Right renal pelvis (tissue), 4 donors: ENCODE results near the gene USP24. TPM values are rescaled to one million over a fixed set of nuclear protein-coding genes. Genes with fewer than 3 reads are reported as not detected.
"Not testable (repeated sequence)": the region's sequence is repeated elsewhere in the genome, so short reads cannot be mapped to it uniquely, and the experiment has no call there.

Source experiments
- DNase-seq, 4 donors: peaks; one replicate each; pipeline ENCODE4 v3.0.0-alpha.2; 2013; ENCODE audit warnings: low read depth in 4 of 4, low spot score in 3 of 4, missing footprints in 1 of 4
- polyA plus RNA-seq, 4 donors: library from polyadenylated mRNA; unstranded; fragments of 120-200 nt; gene quantifications; one replicate each; pipeline ENCODE4 v1.2.1, GENCODE V29; 2013; ENCODE audit not compliant: insufficient read length in 4 of 4

The USP24 gene
- polyA plus RNA-seq, 4 donors: 38.9 to 48.8 (median 43.6) TPM

DNA sequence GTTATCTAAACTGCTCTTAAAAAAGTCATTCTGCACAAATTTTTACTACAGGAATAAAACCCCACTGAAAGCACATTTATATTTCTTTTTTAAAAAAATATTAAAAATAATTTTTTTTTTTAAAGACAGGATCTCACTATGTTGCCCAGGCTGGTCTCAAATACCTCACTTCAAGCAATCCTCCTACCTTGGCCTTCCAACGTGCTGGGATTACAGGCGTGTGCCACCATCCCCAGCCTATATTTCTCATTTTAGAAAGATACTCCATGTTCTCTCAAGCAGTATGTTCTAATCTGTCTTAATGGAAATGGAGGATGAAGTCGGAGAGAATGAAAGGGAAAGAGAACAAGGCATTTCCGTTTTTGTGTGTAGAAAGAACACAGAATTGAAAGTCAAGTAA, 17.1 kb downstream of the USP24 start:
- no peak for DNase-seq

DNA sequence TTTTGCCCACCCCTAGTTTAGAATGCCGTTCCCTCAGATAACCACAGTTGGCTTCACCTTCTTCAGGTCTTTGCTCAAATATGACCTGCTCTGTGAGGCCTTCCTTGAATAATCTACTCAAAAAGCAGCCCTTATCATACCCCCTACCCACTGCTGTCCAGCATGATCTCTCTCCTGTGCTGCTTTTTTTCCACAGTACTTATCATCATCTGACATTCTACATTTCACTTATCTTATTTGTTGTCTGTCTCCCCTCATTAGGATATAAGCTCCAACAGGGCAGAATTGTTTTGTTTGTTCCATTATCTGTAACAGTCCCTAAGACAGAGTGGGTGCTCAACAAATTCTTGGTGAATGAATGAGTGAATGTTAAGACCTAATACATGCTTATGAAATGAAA, 18.1 kb downstream of the USP24 start:
- DNase-seq: no peak

DNA sequence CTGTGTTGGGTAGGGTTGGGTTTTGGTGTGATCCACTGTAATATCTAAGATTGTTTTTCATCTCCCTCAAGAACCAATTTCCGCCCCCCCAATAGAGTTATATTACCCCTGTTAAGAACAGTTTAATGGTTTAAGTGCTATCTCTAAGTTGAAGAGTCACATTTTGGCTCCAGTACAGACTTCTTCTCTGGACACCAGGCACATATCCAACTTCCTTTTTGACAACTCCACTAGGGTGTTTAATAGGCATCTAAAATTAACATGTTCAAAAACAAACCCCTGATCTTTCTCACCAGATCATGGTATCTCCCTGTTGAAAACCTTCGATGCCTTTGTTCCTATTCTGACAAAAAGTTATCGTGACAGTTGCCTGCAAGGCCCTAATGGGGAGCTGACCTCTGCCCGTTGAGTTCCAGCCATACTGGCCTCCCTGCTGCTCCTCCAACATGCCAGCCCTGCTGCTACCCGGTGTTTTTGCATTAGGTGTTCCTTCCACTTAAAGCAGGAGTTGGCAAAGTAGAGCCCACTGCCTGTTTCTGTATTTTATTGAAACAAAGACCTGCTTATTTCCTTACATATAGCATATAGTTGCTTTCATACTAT, 18.6 kb downstream of the USP24 start:
- DNase-seq: no peak

DNA sequence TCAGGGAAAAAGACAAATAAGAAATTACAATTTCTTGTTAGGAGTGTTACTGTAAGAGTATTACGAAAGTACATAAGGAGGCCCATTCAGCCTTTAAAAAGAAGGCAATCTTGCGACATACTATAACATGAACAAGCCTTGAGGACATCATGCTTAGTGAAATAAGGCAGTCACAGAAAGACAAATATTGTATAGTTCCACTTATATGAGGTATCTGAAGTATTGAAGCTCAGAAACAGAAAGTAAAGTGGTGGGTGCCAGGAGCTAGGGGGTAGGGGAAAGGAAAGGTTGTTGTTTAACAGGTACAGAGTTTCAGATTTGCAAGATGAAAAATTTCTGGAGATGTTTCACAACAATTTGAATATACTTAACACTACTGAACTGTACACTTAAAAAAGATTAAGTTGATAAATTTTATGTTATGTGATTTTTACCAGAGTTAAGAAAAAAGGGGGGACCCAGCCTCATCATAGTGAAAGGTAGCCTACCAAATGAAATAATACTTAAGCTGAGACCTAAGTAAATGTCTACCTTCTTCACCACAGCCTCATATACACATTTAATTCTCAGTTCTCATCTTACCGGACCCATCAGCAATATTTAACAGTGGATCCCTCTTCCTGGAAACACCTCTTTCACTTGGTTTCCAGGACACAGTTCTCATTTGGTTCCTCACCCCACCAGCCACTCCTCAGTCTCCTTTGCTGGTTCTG, 19.5 kb downstream of the USP24 start:
- no peak for DNase-seq

DNA sequence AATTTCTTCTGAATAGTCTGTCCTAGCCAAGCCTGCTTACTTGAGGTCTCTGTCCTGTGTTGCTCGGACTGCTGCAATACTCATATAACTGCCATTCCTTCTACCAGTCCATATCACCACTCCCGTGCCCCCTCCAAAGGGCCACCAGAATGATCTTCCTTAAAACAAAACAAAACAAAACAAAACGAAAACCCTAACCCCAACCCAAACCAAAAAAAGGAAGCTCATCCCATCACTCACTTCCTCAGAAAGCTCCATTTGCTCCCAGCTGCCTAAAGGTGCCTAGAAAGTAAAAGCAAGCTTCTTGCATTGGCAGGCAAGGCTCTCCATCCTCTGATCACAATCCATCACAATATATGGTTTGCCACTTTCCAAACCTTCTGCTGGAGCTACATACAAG, 20.3 kb downstream of the USP24 start:
- DNase-seq: no peak

DNA sequence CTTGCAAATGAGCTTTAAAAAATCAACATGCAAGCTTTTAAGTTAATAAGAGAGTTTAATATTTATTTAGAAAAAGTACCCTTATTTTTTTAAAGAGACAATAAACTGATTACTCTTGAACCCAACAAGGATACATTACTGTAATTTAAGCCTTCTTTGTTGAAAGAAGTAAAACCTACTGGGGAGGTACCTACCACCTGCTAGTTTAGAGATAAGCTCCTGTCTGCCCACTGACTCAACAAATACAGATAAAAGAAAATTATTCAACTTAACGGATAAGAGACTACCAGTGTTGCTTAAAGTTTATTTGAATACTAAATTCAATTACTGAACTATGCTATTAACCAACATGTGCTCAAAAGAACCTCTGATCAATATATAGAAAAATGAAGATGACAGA, 23.1 kb downstream of the USP24 start:
- DNase-seq: no peak

DNA sequence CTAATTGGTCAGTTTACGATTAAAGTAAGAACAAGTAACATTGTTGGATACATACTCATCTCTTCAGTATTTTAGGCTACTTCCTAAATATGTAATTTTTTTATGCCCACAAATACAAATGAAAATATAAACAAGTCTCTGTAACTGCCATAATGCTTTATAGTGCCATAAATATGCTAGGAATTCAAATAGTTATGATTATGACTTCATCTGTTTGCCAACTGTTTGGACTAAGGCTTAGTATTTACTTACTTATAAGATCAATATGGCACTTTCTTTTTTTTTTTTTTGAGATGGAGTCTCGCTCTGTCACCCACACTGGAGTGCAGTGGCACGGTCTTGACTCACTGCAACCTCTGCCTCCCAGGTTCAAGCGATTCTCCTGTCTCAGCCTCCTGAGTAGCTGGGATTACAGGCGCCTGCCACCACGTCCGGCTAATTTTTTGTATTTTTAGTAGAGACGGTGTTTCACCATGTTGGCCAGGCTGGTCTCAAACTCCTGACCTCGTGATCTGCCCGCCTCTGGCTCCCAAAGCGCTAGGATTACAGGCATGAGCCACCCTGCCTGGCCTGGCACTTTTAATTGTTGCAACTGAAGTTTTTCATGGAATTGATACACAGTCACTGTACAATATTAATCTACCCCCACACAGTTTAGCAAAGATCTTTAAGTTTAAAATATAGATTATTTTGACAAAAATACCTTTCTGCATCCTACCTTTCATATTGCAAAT, 23.8 kb downstream of the USP24 start:
- not testable (repeated sequence) for DNase-seq

DNA sequence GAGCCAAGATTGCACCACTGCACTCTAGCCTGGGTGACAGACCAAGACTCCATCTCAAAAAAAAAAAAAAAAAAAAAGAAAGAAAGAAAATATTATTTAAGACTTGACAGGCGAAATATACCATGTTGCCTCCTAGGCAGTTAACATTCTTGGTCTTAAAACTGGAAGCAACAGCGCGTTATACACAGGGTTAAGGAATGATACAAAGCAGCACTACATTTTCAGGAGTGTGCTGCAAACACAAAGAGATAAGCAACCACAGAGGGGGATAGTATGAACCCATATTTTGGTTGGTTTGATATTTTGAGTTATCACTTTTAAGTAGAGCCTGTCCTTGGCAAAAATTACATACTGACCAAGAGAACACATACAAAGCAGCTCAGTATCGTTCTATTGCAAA, 25.1 kb downstream of the USP24 start:
- no peak for DNase-seq

DNA sequence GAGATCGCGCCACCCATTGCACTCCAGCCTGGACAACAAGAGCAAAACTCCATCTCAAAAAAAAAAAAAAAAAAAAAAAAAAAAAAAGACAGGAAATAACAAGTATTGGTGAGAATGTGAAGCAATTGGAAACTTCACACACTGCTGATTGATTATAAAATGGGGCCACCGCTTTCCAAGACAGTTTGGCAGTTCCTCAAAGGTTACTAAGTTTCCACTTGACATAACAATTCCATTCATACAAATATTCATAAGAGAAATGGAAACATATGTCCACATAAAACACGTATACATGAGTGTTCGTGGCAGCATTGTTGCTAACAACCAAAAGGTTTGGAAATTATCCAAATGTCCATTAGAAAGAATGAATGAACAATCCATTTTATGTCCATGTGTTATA, 26.3 kb downstream of the USP24 start:
- DNase-seq: no peak

DNA sequence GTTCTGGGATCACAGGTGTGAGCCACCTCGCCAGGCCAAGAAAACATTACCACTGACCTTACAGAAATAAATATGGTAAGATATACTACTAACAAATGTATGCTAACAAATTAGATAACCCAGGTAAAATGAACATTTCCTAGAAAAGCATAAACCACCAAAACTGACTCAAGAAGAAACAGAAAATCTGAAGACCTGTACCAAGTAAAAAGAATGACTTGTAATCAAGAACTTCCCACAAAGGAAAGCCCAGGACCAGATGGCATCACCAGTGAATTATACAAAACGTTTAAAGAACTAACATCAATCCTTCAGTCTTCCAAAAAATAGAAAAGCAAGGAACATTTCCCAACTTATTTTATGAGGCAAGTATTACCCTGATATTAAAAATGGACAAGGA, 29.3 kb downstream of the USP24 start:
- no peak for DNase-seq

DNA sequence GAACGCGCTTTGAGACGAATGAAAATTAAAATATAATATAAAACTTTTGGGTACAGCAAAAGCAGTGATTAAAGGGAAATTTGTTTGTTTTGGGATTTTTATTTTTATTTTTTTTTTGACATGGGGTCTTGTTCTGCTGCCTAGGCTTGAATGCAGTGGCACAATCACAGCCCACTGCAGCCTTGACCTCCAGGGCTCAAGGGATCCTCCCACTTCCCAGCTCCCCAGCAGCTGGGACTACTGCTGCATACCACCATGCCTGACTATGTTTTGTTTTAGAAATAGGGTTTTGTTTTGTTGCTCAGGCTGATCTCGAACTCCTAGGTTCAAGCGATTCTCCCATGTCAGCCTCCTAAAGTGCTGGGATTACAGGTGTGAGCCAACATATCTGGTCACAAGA, 30.3 kb downstream of the USP24 start:
- no peak for DNase-seq

DNA sequence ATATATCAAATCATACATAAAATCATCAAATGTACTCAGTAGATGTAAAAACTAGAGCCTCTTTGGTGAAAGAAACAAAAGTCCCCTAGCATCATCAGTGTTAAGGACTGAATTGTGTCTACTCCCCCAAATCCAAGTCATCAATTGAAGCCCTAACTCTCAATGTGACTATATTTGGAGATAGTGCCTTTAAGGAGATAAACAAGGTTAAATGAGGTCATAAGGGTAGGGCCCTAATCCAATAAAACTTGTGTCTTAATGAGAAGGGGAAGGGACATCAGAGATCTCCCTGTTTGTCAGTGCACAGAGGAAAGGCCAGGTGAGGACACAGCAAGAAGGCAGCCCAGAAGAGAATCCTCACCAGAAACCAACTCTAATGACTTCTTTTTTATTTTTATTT, 33.5 kb downstream of the USP24 start:
- no peak for DNase-seq

DNA sequence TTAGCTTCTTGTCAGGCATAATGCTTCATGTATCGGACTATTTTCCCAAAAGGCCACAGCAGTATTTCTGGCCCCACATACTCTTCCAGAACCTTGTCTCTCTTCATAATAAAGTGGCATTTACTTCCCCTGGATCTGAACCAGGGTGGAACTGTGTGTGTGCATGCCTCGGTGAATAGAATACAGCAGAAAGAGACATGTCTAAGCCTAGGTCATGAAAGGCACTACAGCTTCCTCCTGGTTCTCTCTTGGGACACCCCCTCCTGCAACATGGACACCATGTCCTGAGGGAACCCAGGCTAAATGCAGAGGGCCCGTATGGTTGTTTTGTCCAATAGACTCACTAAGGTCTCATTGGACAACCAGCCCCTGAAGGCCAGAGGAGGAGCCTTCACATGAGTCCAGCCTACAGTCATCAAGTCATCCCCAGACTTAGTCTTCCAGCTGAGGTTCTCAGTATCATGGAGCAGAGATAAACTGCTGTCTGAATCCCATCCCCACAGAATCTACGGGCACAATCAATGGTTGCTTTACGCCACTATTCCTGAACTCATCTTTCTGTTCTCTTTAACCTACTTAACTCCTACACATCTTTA, 35.0 kb downstream of the USP24 start:
- DNase-seq: no peak

DNA sequence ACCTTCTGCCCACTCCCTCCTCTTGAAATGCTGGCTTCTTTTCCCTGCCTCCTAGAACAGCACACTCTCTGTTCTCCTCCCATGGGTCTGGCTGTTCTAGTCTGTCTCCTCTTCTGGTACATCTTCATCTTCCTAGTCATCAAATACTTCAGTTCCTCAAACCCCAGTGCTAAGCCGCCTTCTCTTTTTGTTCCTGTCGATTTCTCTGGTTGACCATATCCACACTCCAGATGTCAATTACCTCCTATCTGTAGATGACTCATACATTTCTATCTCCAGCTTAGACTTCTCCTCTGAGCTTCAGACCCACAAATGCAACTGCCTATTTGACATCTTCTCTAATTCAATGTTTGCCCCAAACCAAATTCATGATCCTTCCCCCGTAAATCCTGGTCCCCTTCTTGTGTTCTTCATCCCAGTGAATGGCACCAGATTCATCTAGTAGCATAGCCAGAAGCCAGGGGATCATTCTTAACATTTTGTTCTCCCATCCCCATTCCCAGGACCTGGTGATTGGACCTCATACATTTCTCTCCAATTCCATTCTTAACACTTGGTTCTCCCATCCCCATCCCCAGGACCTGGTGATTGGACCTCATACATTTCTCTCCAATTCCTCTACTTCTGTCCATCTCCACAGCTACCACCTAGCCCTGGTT, 35.9 kb downstream of the USP24 start:
- no peak for DNase-seq

DNA sequence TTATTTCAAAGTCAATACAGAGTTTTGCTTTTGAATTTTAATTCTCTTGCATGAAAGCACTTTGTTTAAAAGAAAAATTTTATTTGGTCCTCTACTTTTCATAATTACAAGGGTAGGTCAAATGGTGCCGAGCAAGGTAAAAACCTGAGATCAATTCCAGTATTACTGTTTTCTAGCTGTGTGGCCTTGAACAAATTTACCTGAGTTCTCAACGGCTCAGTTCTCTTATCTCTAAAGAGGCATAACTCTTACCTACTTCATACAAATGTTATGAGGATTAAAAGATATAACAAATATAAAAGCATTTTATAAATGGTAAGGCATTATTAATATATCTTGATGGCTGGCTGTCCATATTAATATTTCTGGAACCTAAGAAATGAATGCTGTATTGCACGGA, 42.5 kb downstream of the USP24 start:
- no peak for DNase-seq

DNA sequence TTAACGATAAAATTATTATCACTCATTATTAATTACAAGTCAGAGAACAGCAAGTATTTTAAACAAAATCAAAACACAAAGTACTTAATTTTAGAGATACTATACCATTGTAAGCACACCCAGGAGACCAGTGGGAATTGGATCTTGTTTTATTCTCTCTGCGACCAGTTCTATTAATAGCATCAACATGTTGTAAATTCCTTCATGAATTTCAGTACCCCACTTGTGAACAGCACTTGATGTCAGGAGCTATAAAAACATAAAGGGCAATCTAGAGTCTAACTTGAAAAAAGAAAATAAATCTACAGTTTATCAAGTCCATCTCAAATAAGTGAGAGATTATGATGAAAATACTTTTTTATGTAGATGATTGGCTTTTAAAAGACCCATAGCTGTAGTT, 42.9 kb downstream of the USP24 start:
- DNase-seq: no peak

DNA sequence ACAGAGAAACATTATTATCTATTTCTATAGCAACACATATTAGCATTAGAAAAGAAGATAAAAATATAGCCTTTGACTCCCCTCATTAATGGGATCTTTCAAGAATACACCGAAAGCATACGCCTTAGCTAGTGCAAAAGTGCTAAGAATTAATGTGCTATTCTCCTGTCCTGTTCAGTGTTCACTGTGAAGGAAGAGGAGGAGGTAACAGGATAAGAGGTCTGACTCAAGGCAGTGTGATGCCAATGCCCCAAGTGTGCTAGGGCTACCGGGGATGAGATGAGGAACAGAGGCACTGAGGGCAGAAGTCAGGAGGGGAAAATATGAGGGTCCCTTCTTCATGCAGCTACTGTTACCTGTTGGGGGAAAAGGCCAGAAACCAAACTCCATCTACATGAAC, 43.5 kb downstream of the USP24 start:
- DNase-seq: no peak

DNA sequence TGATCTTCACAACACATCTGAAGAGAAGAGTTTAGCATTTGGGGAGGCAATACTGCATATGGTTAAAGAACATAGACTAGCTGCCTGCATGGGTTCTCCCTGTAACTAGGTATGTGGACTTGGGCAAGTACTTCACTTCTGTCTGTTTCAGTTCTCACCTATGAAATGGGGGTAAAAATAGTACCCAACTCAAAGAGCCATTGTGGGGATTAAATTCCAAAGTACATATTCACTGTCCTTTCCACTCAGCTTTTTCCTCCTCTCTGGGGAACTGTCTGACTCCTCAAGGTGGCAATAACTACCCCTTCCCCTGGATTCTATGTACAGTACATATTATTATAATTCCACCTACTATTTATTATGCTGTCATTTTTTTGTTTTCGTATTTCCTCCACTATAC, 44.7 kb downstream of the USP24 start:
- no peak for DNase-seq

DNA sequence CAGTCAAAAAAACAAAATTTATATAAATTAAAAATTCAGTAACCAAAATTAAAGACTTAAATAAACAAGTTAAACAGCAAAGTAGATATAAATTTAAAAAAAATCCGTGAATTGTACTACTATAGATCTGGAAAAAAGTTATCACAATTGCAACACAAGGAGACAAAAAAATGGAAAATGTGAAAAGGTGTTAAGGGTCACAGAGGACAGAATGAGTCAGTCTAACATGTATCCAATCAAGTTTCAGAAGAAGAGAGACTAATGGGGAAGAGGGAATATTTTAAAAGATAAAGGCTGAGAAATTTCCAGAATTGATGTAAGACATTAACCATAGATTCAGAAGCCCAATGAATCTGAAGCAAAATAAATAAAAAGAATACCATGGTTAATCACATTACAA, 46.0 kb downstream of the USP24 start:
- DNase-seq: no peak

DNA sequence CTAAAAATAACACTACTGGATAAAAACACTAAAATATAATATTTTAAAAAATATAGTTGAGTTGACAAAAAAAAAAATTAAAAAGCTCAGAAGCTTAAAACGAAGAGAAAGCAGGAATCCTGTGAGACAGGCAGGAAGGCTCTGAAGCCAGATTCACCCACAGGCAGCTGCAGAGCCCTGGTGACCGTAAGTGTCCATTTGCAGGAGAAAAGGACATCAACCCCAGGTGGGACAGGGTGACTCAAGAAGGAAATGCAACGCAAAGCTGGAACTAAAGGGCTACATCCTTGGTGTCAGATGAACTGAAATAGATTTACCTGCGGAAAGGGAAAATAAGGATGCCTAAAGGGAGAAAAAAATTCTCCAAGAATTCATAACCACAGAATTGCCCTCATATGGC, 46.8 kb downstream of the USP24 start:
- no peak for DNase-seq

DNA sequence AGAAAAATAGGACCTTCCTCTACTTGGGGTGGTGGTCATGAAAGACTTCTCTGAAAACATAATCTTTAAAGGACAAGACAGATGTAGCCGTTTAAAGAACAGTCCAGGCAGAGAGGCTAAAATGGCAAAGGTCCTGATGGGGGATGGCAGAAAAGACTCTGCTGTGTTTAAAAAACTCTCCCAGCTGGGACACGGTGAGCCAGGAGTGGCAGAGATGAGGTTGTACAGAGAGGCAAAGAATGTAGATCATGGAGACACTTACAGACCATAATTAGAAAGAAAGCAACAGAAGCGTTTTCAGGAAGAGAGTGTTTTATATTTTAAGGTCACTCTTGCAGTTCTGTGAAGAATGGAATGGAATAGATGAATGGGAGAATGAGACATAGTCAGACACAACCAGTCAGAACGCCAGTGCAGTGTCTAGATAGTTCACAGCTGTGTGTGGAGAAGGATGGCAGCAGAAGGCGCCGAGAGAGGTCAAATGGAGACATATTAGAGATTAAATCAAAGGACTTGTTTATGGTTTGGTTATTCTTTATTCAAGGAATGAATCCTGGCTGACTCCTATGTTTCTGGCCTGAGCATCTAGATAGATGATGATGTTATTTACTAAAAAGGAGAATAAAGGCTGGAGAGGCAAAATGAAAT, 47.8 kb downstream of the USP24 start:
- no peak for DNase-seq
